ENCODE measurements around the gene GREB1.

GREB1 gene

GRCh38 chr2:11579867-11580659 is 46.2 kb downstream of the GREB1 start:
- DNase-seq (ENCODE audit: low spot score), result no peak

- no peak for DNase-seq (ENCODE audit: low spot score)
These were observed 46.9 kb downstream of the GREB1 start for GRCh38 chr2:11580697-11581096.

- DNase-seq (ENCODE audit: low spot score), result no peak
These were observed 47.4 kb downstream of the GREB1 start for GRCh38 chr2:11581124-11581796.

GRCh38 chr2:11581797-11582611 is 48.2 kb downstream of the GREB1 start:
- DNase-seq (ENCODE audit: low spot score), result no peak

- no peak for DNase-seq (ENCODE audit: low spot score)
These were observed 48.7 kb downstream of the GREB1 start for GRCh38 chr2:11582612-11582861.

- DNase-seq (ENCODE audit: low spot score), result peak; percentile 54
These were observed 49.3 kb downstream of the GREB1 start for GRCh38 chr2:11582862-11583752.

- peak; percentile 85 for DNase-seq (ENCODE audit: low spot score)
These were observed 50.1 kb downstream of the GREB1 start for GRCh38 chr2:11583840-11584524.

- DNase-seq (ENCODE audit: low spot score), result no peak
These were observed 50.7 kb downstream of the GREB1 start for GRCh38 chr2:11584525-11585056.

- DNase-seq (ENCODE audit: low spot score), result no peak
These were observed 51.2 kb downstream of the GREB1 start for GRCh38 chr2:11585071-11585470.

GRCh38 chr2:11588228-11589110 is 54.6 kb downstream of the GREB1 start:
- no peak for DNase-seq (ENCODE audit: low spot score)

- no peak for DNase-seq (ENCODE audit: low spot score)
These were observed 55.6 kb downstream of the GREB1 start for GRCh38 chr2:11589316-11589940.

GRCh38 chr2:11590193-11590592 is 56.3 kb downstream of the GREB1 start:
- no peak for DNase-seq (ENCODE audit: low spot score)

- no peak for DNase-seq (ENCODE audit: low spot score)
These were observed 57.2 kb downstream of the GREB1 start for GRCh38 chr2:11591091-11591490.

- no peak for DNase-seq (ENCODE audit: low spot score)
These were observed 59.1 kb downstream of the GREB1 start for GRCh38 chr2:11592671-11593574.

- no peak for DNase-seq (ENCODE audit: low spot score)
These were observed 63.0 kb downstream of the GREB1 start for GRCh38 chr2:11596801-11597200.

- no peak for DNase-seq (ENCODE audit: low spot score)
These were observed 63.8 kb downstream of the GREB1 start for GRCh38 chr2:11597538-11598225.

GRCh38 chr2:11598228-11598731 is 64.4 kb downstream of the GREB1 start:
- no peak for DNase-seq (ENCODE audit: low spot score)
